RWPE2 (cell line): ENCODE measurements around the gene KNDC1.

Source experiments
- ATAC-seq: fragments of 200-7000 bp; cut with Tn5 transposase; 3 replicates; pipeline ENCODE4 v1.9.1; 2021; ENCODE audit warnings: low read depth
- DNase-seq: peaks from one replicate; pipeline ENCODE4 v3.0.0-alpha.2; 2020; ENCODE audit warnings: low spot score
- H3K27ac ChIP-seq: fragments of 450-650 bp; 2 replicates; pipeline ENCODE4 v1.5.1; 2017; ENCODE audit warnings: mild to moderate bottlenecking; ENCODE audit not compliant: poor library complexity, severe bottlenecking
- H3K27me3 ChIP-seq: fragments of 250-450 bp; sonication (Bioruptor Pico); 2 replicates; pipeline ENCODE4 v1.5.1; 2021; ENCODE audit warnings: mild to moderate bottlenecking, moderate library complexity; ENCODE audit not compliant: insufficient read depth, poor library complexity, severe bottlenecking
- H3K36me3 ChIP-seq: fragments of 250-450 bp; sonication (Bioruptor Pico); 2 replicates; pipeline ENCODE4 v1.5.1; 2020; ENCODE audit warnings: low read depth, mild to moderate bottlenecking, moderate library complexity
- H3K4me1 ChIP-seq: fragments of 250-450 bp; sonication (Bioruptor Pico); 2 replicates; pipeline ENCODE4 v1.5.1; 2021; ENCODE audit warnings: mild to moderate bottlenecking, moderate library complexity; ENCODE audit not compliant: insufficient read depth, poor library complexity, severe bottlenecking
- H3K4me3 ChIP-seq: fragments of 250-450 bp; sonication (Bioruptor Pico); 2 replicates; pipeline ENCODE4 v1.5.1; 2021; ENCODE audit warnings: mild to moderate bottlenecking, moderate library complexity; ENCODE audit not compliant: severe bottlenecking
- H3K9me3 ChIP-seq: fragments of 250-450 bp; sonication (Bioruptor Pico); 2 replicates; pipeline ENCODE4 v1.5.1; 2021; ENCODE audit warnings: mild to moderate bottlenecking, moderate library complexity; ENCODE audit not compliant: severe bottlenecking
- TF ChIP-seq, protein P1 (sequence below): fragments of 450-650 bp; IDR thresholded peaks from one replicate; pipeline ENCODE4 v1.5.1; 2017; ENCODE audit warnings: mild to moderate bottlenecking, moderate library complexity; ENCODE audit not compliant: poor library complexity, severe bottlenecking

KNDC1 gene

GRCh38 chr10:133126431-133127290 lies 33.4 kb upstream of the KNDC1 start:
- Histone ChIP-seq H3K9me3 (no peaks in the 10 kb centered on the region), H3K36me3 (no peaks in the 10 kb centered on the region), H3K4me3 (no peak overlapping the region), H3K4me1 (no peaks in the 10 kb centered on the region), H3K27me3 (peaks cover 3% of the 10 kb centered on the region), H3K27ac (no peak overlapping the region)
- peak; percentile 69 for DNase-seq
- TF ChIP-seq, protein P1, sequence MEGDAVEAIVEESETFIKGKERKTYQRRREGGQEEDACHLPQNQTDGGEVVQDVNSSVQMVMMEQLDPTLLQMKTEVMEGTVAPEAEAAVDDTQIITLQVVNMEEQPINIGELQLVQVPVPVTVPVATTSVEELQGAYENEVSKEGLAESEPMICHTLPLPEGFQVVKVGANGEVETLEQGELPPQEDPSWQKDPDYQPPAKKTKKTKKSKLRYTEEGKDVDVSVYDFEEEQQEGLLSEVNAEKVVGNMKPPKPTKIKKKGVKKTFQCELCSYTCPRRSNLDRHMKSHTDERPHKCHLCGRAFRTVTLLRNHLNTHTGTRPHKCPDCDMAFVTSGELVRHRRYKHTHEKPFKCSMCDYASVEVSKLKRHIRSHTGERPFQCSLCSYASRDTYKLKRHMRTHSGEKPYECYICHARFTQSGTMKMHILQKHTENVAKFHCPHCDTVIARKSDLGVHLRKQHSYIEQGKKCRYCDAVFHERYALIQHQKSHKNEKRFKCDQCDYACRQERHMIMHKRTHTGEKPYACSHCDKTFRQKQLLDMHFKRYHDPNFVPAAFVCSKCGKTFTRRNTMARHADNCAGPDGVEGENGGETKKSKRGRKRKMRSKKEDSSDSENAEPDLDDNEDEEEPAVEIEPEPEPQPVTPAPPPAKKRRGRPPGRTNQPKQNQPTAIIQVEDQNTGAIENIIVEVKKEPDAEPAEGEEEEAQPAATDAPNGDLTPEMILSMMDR = no peak
- ATAC-seq = no peak

DNA sequence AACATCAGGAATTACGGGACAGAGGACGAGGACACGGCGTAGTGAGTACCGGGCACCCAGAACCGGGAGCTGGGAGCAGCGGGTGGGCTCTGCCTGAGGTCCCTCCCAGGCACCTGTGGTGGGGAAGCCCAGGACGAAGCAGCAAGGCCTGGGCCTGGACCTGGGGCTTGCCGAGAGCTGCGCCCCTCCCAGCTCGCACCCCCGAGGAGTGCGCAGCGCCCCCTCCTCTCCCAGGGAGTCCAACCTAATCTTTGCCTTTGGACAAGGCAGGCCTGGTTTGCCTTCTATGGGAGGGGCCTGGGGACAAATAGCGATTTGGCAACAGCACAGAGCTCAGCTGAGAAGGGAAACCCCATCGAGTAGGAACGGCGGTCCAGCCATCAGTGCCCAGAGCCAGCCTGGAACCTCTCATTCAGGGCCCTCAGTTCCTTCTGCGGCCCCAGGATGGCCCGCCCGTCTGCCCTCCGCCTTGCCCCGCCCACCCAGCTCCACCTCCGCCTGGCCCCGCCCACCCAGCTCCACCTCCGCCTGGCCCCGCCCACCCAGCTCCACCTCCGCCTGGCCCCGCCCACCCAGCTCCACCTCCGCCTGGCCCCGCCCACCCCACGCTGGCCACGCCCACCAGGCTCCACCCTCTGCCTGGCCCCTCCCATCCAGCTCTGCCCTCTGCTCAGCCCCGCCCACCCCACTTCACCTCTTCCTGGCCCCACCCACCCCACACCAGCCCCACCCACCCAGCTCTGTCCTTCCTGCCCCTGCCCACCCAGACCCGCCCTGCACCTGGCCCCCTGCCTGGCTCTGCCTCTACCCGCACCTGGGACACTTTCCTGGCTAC lies 32.5 kb upstream of the KNDC1 start:
- DNase-seq = peak; percentile 62

DNA sequence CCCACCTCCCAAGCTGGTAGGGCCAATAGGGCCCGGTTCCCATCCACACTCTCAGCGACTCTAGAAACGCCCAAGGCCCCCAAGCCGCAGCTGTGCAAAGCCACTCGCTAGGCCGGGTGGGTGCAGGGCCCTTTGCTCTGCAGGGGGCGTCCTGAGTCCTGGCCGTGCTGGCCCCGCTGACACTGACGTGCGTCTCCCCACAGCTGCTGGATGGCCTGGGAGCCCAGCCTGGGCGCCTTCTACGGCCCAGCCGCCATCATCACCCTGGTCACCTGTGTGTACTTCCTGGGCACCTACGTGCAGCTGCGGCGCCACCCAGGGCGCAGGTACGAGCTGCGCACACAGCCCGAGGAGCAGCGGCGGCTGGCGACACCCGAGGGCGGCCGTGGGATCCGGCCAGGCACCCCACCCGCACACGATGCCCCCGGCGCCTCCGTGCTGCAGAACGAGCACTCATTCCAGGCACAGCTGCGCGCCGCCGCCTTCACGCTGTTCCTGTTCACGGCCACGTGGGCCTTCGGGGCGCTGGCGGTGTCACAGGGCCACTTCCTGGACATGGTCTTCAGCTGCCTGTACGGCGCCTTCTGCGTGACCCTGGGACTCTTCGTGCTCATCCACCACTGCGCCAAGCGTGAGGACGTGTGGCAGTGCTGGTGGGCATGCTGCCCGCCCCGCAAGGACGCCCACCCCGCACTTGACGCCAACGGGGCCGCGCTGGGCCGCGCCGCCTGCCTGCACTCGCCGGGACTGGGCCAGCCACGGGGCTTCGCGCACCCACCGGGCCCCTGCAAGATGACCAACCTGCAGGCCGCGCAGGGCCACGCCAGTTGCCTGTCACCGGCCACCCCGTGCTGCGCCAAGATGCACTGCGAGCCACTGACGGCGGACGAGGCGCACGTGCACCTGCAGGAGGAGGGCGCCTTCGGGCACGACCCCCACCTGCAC lies 31.6 kb upstream of the KNDC1 start:
- Histone ChIP-seq H3K27me3 (peaks cover 3% of the 10 kb centered on the region), H3K9me3 (no peaks in the 10 kb centered on the region), H3K4me3 (no peak overlapping the region), H3K4me1 (no peaks in the 10 kb centered on the region), H3K27ac (no peak overlapping the region), H3K36me3 (no peaks in the 10 kb centered on the region)
- peak; percentile 61 for DNase-seq
- no peak for ATAC-seq
- TF ChIP-seq, protein P1 = no peak

More for the DNA sequence above, 32.5 kb upstream of the KNDC1 start:
- H3K4me3 ChIP-seq = no peak overlapping the region
- peaks cover 3% of the 10 kb centered on the region for H3K27me3 ChIP-seq
- no peaks in the 10 kb centered on the region for H3K36me3 ChIP-seq
- H3K4me1 ChIP-seq = no peaks in the 10 kb centered on the region
- no peak for ATAC-seq
- no peaks in the 10 kb centered on the region for H3K9me3 ChIP-seq
- TF ChIP-seq, protein P1 = no peak
- no peak overlapping the region for H3K27ac ChIP-seq

DNA sequence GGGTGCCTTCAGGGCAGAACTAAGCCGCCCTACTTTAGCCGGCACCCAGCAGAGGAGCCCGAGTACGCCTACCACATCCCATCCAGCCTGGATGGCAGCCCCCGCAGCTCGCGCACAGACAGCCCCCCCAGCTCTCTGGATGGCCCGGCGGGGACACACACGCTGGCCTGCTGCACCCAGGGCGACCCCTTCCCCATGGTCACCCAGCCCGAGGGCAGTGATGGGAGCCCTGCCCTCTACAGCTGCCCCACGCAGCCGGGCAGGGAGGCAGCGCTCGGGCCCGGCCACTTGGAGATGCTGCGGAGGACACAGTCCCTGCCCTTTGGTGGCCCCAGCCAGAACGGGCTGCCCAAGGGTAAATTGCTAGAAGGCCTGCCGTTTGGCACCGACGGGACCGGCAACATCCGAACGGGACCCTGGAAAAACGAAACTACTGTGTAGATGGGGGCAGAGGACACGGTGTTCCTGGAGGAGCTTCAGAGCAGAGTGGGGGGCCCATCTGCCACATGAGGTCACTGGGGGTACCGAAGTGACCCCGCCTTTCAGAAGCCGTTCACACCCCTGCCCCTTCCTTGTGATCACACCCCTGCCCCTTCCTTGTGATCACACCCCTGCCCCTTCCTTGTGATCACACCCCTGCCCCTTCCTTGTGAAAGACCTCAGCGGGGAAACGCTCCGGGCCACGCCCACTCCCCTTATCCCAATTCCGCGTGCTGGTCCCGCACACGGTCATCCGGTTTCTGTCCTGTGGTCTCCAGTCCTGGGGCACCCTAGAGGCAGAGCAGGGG lies 30.8 kb upstream of the KNDC1 start:
- DNase-seq (peak; percentile 42), ATAC-seq (no peak)
- TF ChIP-seq, protein P1 = no peak
- no peaks in the 10 kb centered on the region for H3K36me3 ChIP-seq
- no peaks in the 10 kb centered on the region for H3K4me1 ChIP-seq
- H3K4me3 ChIP-seq = no peak overlapping the region
- H3K27me3 ChIP-seq = peaks cover 3% of the 10 kb centered on the region
- no peak overlapping the region for H3K27ac ChIP-seq
- H3K9me3 ChIP-seq = no peaks in the 10 kb centered on the region
